HUES6 (cell line): ENCODE measurements around the gene LYSMD2.

Experiments
- H3K27ac ChIP-seq: 2 replicates; pipeline ENCODE4 v1.7.0; 2013; ENCODE audit warnings: low read depth, mild to moderate bottlenecking, low read length, inconsistent platforms
- H3K27me3 ChIP-seq: 2 replicates; pipeline ENCODE4 v1.6.1; 2013; ENCODE audit warnings: low read length; ENCODE audit not compliant: control insufficient read depth, insufficient read depth
- H3K36me3 ChIP-seq: 2 replicates; pipeline ENCODE4 v1.6.1; 2013; ENCODE audit warnings: low read length; ENCODE audit not compliant: control insufficient read depth, insufficient read depth
- H3K4me1 ChIP-seq: 2 replicates; pipeline ENCODE4 v1.6.1; 2013; ENCODE audit warnings: low read length; ENCODE audit not compliant: control insufficient read depth, insufficient read depth
- H3K4me3 ChIP-seq: 2 replicates; pipeline ENCODE4 v1.5.1; 2013; ENCODE audit warnings: low read depth, low read length
- H3K9ac ChIP-seq: one replicate; pipeline ENCODE4 v1.6.1; 2013; ENCODE audit warnings: mild to moderate bottlenecking, low read length
- H3K9me3 ChIP-seq: 2 replicates; pipeline ENCODE4 v1.6.1; 2013; ENCODE audit warnings: low read depth, low read length; ENCODE audit not compliant: control insufficient read depth, insufficient read depth

The LYSMD2 gene

GRCh38 chr15:51696566-51696965 is 40.9 kb downstream of the LYSMD2 start:
- H3K9me3 ChIP-seq: no peaks in the 10 kb centered on the region
- H3K9ac ChIP-seq: no peak overlapping the region
- H3K27me3 ChIP-seq: no peaks in the 10 kb centered on the region
- H3K4me3 ChIP-seq: no peak overlapping the region
- no peaks in the 10 kb centered on the region for H3K4me1 ChIP-seq
- peaks cover 14% of the 10 kb centered on the region; the same call in 1 of the 2 replicates for H3K36me3 ChIP-seq
- H3K27ac ChIP-seq: no peak overlapping the region

GRCh38 chr15:51692154-51692553 is 45.3 kb downstream of the LYSMD2 start:
- H3K27ac ChIP-seq: no peak overlapping the region
- peaks cover 8% of the 10 kb centered on the region; the same call in 1 of the 2 replicates for H3K36me3 ChIP-seq
- no peak overlapping the region for H3K4me3 ChIP-seq
- H3K9ac ChIP-seq: no peak overlapping the region
- H3K9me3 ChIP-seq: no peaks in the 10 kb centered on the region
- no peaks in the 10 kb centered on the region for H3K4me1 ChIP-seq
- no peaks in the 10 kb centered on the region for H3K27me3 ChIP-seq

GRCh38 chr15:51688863-51689262 is 48.6 kb downstream of the LYSMD2 start:
- Histone ChIP-seq H3K4me1 (no peaks in the 10 kb centered on the region), H3K27ac (no peak overlapping the region), H3K27me3 (no peaks in the 10 kb centered on the region), H3K36me3 (peaks cover 8% of the 10 kb centered on the region; the same call in 1 of the 2 replicates), H3K4me3 (no peak overlapping the region), H3K9me3 (no peaks in the 10 kb centered on the region), H3K9ac (no peak overlapping the region)

GRCh38 chr15:51687565-51687964 is 49.9 kb downstream of the LYSMD2 start:
- H3K9ac ChIP-seq: no peak overlapping the region
- no peak overlapping the region for H3K4me3 ChIP-seq
- no peak overlapping the region for H3K27ac ChIP-seq
- H3K27me3 ChIP-seq: no peaks in the 10 kb centered on the region
- H3K9me3 ChIP-seq: no peaks in the 10 kb centered on the region
- H3K36me3 ChIP-seq: peaks cover 8% of the 10 kb centered on the region; the same call in 1 of the 2 replicates
- no peaks in the 10 kb centered on the region for H3K4me1 ChIP-seq

GRCh38 chr15:51681303-51681963 is 56.0 kb downstream of the LYSMD2 start, which contains the start of gene SCG3:
TSS of gene SCG3 (plus strand) at chr15:51681503. CDS start at chr15:51681756, 253 bp downstream.
- Histone ChIP-seq H3K27ac (peak within 1 kb of the TSS; percentile 57), H3K4me1 (no peaks in the 10 kb centered on the region), H3K9me3 (no peaks in the 10 kb centered on the region), H3K36me3 (no peaks in the 10 kb centered on the region), H3K9ac (peak within 1 kb of the TSS; percentile 67), H3K27me3 (no peaks in the 10 kb centered on the region), H3K4me3 (peak within 1 kb of the TSS; percentile 76)

DNA sequence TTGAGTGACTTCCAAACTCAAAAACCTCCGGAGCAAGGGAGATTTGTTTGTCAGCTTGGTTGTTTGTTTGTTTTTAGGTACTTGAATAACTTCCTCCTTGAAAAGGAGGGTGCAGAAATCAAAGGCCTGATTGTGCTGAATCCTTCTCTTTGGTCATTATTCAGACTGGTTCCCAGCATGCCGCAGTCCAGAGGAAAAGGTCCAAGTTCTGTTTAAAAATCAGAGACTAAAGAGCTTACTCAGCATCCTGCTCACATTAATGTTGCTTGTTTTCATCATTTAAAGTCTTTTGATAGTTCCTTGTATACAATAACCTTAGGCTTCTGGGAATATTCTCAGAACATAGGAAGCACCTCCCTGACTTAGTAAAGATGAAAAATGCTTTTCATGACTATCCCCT is 57.1 kb downstream of the LYSMD2 start:
- Histone ChIP-seq H3K4me1 (no peaks in the 10 kb centered on the region; the same call in 1 of the 2 replicates), H3K9me3 (no peaks in the 10 kb centered on the region), H3K9ac (no peak overlapping the region), H3K27me3 (no peaks in the 10 kb centered on the region), H3K4me3 (no peak overlapping the region), H3K27ac (no peak overlapping the region), H3K36me3 (no peaks in the 10 kb centered on the region)

- Histone ChIP-seq H3K9me3 (no peaks in the 10 kb centered on the region), H3K27me3 (no peaks in the 10 kb centered on the region), H3K4me3 (no peak overlapping the region), H3K36me3 (no peaks in the 10 kb centered on the region), H3K4me1 (no peaks in the 10 kb centered on the region; the same call in 1 of the 2 replicates), H3K27ac (no peak overlapping the region), H3K9ac (no peak overlapping the region)
Measured at GRCh38 chr15:51678096-51678495, 59.4 kb downstream of the LYSMD2 start.

DNA sequence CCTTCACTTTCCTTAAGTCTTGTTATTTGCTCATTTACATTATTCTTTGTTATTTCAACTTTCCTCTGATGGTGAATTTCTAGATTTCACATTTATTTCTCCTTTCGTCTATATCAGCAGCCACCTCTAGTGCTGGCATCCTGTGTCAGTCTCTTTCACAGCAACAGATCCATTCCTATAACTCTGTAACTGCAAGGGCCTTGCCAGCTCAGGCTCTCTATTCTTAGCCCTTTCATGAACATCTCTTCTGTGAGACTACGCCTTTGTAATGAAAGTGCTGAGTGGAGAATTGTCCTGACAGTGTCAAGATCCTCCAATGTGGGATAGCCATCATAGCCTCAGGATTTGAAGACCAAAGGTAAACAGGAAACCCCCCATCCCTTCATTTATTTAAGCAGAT is 60.0 kb downstream of the LYSMD2 start:
- Histone ChIP-seq H3K36me3 (no peaks in the 10 kb centered on the region), H3K27me3 (no peaks in the 10 kb centered on the region), H3K27ac (no peak overlapping the region), H3K9me3 (no peaks in the 10 kb centered on the region), H3K4me3 (no peak overlapping the region), H3K9ac (no peak overlapping the region), H3K4me1 (peaks cover 2% of the 10 kb centered on the region; the same call in 1 of the 2 replicates)

- Histone ChIP-seq H3K27me3 (no peaks in the 10 kb centered on the region), H3K27ac (no peak overlapping the region), H3K4me1 (peaks cover 6% of the 10 kb centered on the region; the same call in 1 of the 2 replicates)
Measured at GRCh38 chr15:51677021-51677420, 60.4 kb downstream of the LYSMD2 start.

GRCh38 chr15:51675234-51675633 is 62.2 kb downstream of the LYSMD2 start:
- H3K4me3 ChIP-seq: no peak overlapping the region
- no peak overlapping the region for H3K27ac ChIP-seq
- H3K27me3 ChIP-seq: no peaks in the 10 kb centered on the region
- no peaks in the 10 kb centered on the region for H3K36me3 ChIP-seq
- no peaks in the 10 kb centered on the region for H3K9me3 ChIP-seq
- H3K4me1 ChIP-seq: peaks cover 8% of the 10 kb centered on the region; the same call in 1 of the 2 replicates
- no peak overlapping the region for H3K9ac ChIP-seq

More at GRCh38 chr15:51677021-51677420, 60.4 kb downstream of the LYSMD2 start:
- Histone ChIP-seq H3K36me3 (no peaks in the 10 kb centered on the region), H3K9ac (no peak overlapping the region), H3K4me3 (no peak overlapping the region), H3K9me3 (no peaks in the 10 kb centered on the region)
